ENCODE results near the gene NFE2L1. TPM values are rescaled to one million over a fixed set of nuclear protein-coding genes. Genes with fewer than 3 reads are reported as not detected.

NFE2L1 gene
- total and polyA plus RNA-seq, 9 of the 15 experiments (the other 6 are each of a cell fraction or from before 2014, with no cell fraction given) = 2.0 to 68.6 (median 39.7) TPM

DNA sequence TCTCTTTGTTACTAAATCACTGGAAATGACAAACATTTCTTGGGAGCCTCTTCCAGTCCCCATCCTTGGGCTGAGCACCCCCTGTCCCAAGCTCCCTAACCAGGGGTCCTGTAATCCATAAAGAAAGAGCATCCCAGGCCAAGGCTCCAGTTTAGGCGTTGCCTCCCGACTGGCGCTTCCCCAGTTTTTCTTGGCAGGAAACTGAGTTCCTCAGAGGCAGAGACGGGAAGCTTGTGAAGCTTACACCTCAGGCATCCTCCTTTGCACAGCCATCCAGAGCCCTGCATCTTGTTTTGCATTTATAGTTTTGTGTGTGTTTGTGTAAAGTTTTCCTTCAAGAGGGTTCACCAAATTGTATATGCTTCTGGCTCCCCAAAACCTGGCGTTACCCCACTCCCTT is 17.6 kb upstream of the NFE2L1 start:
- Histone ChIP-seq H3K36me3 (ENCODE audit: control insufficient read depth, insufficient read depth, low read length) (no peaks in the 10 kb centered on the region), H3K4me3 (no peak overlapping the region), H3K27me3 (ENCODE audit: control insufficient read depth in 2 of 2, insufficient read depth in 2 of 2, low read length in 2 of 2) (no peaks in the 10 kb centered on the region), H2AFZ (ENCODE audit: low read depth, low read length) (no peak overlapping the region), H3K4me1 (replicated peaks in 1 of 2; ENCODE audit: control insufficient read depth in 2 of 2, insufficient read depth in 2 of 2, low read length in 2 of 2) (peaks cover 20 to 21% of the 10 kb centered on the region in 2 experiments; a peak in 4 of 5 replicates), H3K9me1 (ENCODE audit: control insufficient read depth, insufficient read depth, low read length) (no peaks in the 10 kb centered on the region), H3K4me2 (ENCODE audit: insufficient read depth, low read length) (no peak overlapping the region), H4K20me1 (replicated peaks; ENCODE audit: control insufficient read depth, insufficient read depth, low read length) (no peaks in the 10 kb centered on the region), H3K9ac (ENCODE audit: insufficient read depth in 1 of 2, low read depth in 2 of 2, low read length in 2 of 2) (no peak overlapping the region), H3K27ac (ENCODE audit: extremely low read depth, low read depth, low read length) (no peak overlapping the region), H3K79me2 (ENCODE audit: control insufficient read depth, insufficient read depth, low read length) (no peaks in the 10 kb centered on the region), H3K9me3 (replicated peaks; ENCODE audit: control insufficient read depth, insufficient read depth, low read depth, low read length) (no peaks in the 10 kb centered on the region)
- ChIA-PET CTCF (ENCODE audit: low intra/inter-chr PET ratio) (no interaction called here), POLR2A (interaction anchor here (0.7 to 2.4 kb wide), 6 partner anchors 11 to 76 kb away, joined by 3 to 12 read pairs (median 4); partner anchors contain the start of gene NFE2L1)
- intact Hi-C loops (cut with micrococcal nuclease) (no loop called here), in situ Hi-C loops (cut with MboI) (loop anchor here (10.0 kb wide), 1 partner anchor 594 kb away; the partner anchor contains the start of gene HOXB9)
- FAIRE-seq (no peak), ATAC-seq (no peak), DNase-seq (ENCODE audit: extremely low read depth in 1 of 4, low spot score in 3 of 4) (no peak)
- 22% methylated on average over 5 of the region's 5 CpGs for WGBS (ENCODE audit: insufficient coverage, low coverage, missing lambda C conversion rate)
- no TSS peak for BruUV-seq (replicated peaks)
- TF ChIP-seq ZC3H4 (CRISPR knock-in tag; IDR thresholded peaks at IDR 0.05; ENCODE audit: borderline replicate concordance) (no peak), FOSL1 (tag; conservative IDR thresholded peaks at IDR 0.05) (no peak), FOXO4 (CRISPR knock-in tag; IDR thresholded peaks at IDR 0.05) (no peak), PURB (CRISPR knock-in tag; IDR thresholded peaks at IDR 0.05; ENCODE audit: low read depth) (no peak), ELF1 (tag; IDR thresholded peaks at IDR 0.05) (no peak), TAF15 (IDR thresholded peaks at IDR 0.05; ENCODE audit: low read depth, low read length) (no peak), C11orf30 (IDR thresholded peaks at IDR 0.05; ENCODE audit: low read depth) (no peak)
- TF ChIP-seq, protein P1, sequence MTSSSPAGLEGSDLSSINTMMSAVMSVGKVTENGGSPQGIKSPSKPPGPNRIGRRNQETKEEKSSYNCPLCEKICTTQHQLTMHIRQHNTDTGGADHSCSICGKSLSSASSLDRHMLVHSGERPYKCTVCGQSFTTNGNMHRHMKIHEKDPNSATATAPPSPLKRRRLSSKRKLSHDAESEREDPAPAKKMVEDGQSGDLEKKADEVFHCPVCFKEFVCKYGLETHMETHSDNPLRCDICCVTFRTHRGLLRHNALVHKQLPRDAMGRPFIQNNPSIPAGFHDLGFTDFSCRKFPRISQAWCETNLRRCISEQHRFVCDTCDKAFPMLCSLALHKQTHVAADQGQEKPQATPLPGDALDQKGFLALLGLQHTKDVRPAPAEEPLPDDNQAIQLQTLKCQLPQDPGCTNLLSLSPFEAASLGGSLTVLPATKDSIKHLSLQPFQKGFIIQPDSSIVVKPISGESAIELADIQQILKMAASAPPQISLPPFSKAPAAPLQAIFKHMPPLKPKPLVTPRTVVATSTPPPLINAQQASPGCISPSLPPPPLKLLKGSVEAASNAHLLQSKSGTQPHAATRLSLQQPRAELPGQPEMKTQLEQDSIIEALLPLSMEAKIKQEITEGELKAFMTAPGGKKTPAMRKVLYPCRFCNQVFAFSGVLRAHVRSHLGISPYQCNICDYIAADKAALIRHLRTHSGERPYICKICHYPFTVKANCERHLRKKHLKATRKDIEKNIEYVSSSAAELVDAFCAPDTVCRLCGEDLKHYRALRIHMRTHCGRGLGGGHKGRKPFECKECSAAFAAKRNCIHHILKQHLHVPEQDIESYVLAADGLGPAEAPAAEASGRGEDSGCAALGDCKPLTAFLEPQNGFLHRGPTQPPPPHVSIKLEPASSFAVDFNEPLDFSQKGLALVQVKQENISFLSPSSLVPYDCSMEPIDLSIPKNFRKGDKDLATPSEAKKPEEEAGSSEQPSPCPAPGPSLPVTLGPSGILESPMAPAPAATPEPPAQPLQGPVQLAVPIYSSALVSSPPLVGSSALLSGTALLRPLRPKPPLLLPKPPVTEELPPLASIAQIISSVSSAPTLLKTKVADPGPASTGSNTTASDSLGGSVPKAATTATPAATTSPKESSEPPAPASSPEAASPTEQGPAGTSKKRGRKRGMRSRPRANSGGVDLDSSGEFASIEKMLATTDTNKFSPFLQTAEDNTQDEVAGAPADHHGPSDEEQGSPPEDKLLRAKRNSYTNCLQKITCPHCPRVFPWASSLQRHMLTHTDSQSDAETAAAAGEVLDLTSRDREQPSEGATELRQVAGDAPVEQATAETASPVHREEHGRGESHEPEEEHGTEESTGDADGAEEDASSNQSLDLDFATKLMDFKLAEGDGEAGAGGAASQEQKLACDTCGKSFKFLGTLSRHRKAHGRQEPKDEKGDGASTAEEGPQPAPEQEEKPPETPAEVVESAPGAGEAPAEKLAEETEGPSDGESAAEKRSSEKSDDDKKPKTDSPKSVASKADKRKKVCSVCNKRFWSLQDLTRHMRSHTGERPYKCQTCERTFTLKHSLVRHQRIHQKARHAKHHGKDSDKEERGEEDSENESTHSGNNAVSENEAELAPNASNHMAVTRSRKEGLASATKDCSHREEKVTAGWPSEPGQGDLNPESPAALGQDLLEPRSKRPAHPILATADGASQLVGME (CRISPR knock-in tag; IDR thresholded peaks at IDR 0.05) = no peak
- TF ChIP-seq, protein P2, sequence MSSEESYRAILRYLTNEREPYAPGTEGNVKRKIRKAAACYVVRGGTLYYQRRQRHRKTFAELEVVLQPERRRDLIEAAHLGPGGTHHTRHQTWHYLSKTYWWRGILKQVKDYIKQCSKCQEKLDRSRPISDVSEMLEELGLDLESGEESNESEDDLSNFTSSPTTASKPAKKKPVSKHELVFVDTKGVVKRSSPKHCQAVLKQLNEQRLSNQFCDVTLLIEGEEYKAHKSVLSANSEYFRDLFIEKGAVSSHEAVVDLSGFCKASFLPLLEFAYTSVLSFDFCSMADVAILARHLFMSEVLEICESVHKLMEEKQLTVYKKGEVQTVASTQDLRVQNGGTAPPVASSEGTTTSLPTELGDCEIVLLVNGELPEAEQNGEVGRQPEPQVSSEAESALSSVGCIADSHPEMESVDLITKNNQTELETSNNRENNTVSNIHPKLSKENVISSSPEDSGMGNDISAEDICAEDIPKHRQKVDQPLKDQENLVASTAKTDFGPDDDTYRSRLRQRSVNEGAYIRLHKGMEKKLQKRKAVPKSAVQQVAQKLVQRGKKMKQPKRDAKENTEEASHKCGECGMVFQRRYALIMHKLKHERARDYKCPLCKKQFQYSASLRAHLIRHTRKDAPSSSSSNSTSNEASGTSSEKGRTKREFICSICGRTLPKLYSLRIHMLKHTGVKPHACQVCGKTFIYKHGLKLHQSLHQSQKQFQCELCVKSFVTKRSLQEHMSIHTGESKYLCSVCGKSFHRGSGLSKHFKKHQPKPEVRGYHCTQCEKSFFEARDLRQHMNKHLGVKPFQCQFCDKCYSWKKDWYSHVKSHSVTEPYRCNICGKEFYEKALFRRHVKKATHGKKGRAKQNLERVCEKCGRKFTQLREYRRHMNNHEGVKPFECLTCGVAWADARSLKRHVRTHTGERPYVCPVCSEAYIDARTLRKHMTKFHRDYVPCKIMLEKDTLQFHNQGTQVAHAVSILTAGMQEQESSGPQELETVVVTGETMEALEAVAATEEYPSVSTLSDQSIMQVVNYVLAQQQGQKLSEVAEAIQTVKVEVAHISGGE (CRISPR knock-in tag; IDR thresholded peaks at IDR 0.05) = no peak
